Measurements from ENCODE around the gene HEPHL1. TPM values are rescaled to one million over a fixed set of nuclear protein-coding genes. Genes with fewer than 3 reads are reported as not detected.
"Not testable (repeated sequence)": the region's sequence is repeated elsewhere in the genome, so short reads cannot be mapped to it uniquely, and the experiment has no call there.

Gene HEPHL1
- total RNA-seq, 4 donors from 2014 or later: under 0.01 to 103 (median 6.6) TPM

DNA sequence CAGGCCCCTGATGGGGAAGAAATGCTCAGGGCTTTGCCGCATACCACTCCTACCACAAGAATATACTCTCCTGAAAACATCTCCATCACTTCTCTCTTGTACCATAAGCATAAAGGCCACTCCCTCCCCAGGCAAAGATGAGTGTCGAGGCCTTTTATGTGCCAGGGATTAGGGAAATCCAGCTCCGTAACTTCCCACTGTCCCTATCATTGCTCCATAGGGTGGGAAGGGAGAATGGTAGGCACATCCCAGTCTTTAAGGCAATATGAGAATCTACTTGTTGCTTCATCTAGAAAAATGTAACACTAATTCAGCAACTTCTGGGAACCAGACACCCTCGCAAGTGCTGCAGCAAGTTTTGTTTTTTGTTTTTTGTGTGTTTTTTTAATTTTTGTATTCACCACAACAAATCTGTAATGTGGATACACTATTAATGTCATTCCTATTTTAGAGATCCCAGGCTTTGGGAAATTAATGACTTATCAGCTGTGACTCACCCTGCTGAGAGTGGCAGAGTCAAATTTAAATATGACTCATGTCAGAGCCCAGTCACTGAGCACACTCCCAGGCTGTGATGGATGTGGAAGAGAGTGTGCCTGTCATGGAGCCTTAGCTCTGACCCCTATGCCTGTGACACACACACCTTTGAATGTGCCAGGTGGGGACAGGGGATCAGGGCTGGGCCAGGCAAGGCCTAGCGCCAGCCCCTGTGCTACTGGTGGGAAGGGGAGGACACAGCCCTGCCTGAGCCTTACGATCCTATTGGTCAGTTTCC, 130.9 kb downstream of the HEPHL1 start:
- no peaks in the 10 kb centered on the region for H3K9me3 ChIP-seq
- 49 to 55% methylated on average over 4 to 6 of the region's 6 CpGs for WGBS, 2 donors
- H3K27me3 ChIP-seq: no peaks in the 10 kb centered on the region
- H3K27ac ChIP-seq: peak overlapping the region in 3 of 4 donors; percentile 1 to 56 (median 44)
- H3K36me3 ChIP-seq: no peaks in the 10 kb centered on the region
- H3K4me3 ChIP-seq: no peak overlapping the region
- peaks cover 15 to 80% (median 38%) of the 10 kb centered on the region in 3 donors for H3K4me1 ChIP-seq
- DNase-seq: no peak
- intact Hi-C loops (cut with DNase I): no loop called here
- TF ChIP-seq POLR2A (IDR thresholded peaks at IDR 0.05) (no peak), CTCF (IDR thresholded peaks at IDR 0.05) (no peak)

DNA sequence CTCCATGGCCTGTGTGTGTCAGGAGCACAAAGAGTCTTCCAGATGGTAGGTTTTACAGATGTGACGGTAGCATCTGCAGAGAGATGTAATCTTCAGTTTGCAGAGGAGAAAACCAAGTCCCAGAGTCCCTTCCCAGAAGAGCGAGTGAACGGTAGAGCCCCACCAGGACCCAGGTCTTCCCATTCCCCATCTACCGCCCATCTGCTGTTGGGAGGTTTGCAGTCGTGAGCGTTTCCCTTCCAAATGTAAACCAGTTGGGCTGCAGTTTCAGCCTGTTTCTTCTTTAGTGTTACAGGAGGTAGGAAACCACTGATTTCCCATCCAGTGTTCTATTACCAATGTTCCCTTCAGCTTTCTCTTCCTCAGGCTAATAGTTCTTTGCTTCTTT, 131.5 kb downstream of the HEPHL1 start:
- intact Hi-C loops (cut with DNase I): no loop called here

GRCh38 chr11:94153320-94153719, 132.2 kb downstream of the HEPHL1 start:
- intact Hi-C loops (cut with DNase I): no loop called here
- no peaks in the 10 kb centered on the region for H3K9me3 ChIP-seq
- no peak for DNase-seq
- no peak overlapping the region for H3K4me3 ChIP-seq
- peaks cover 15 to 71% (median 38%) of the 10 kb centered on the region in 3 donors for H3K4me1 ChIP-seq
- no peaks in the 10 kb centered on the region for H3K36me3 ChIP-seq
- H3K27ac ChIP-seq: no peak overlapping the region
- H3K27me3 ChIP-seq: no peaks in the 10 kb centered on the region
- 80 to 88% methylated on average over 3 of the region's 3 CpGs for WGBS, 2 donors
- TF ChIP-seq CTCF (IDR thresholded peaks at IDR 0.05) (no peak), POLR2A (IDR thresholded peaks at IDR 0.05) (no peak)

More for the DNA sequence above, 131.5 kb downstream of the HEPHL1 start:
- DNase-seq: no peak
- H3K36me3 ChIP-seq: no peaks in the 10 kb centered on the region
- no peaks in the 10 kb centered on the region for H3K27me3 ChIP-seq
- H3K4me3 ChIP-seq: no peak overlapping the region
- H3K4me1 ChIP-seq: peaks cover 15 to 78% (median 38%) of the 10 kb centered on the region in 3 donors
- TF ChIP-seq POLR2A (IDR thresholded peaks at IDR 0.05): no peak
- no peak for TF ChIP-seq CTCF (IDR thresholded peaks at IDR 0.05)
- no peaks in the 10 kb centered on the region for H3K9me3 ChIP-seq
- WGBS, 2 donors: 57 to 71% methylated on average over 6 of the region's 6 CpGs
- H3K27ac ChIP-seq: peak overlapping the region in 2 of 4 donors; percentile 44 to 56

DNA sequence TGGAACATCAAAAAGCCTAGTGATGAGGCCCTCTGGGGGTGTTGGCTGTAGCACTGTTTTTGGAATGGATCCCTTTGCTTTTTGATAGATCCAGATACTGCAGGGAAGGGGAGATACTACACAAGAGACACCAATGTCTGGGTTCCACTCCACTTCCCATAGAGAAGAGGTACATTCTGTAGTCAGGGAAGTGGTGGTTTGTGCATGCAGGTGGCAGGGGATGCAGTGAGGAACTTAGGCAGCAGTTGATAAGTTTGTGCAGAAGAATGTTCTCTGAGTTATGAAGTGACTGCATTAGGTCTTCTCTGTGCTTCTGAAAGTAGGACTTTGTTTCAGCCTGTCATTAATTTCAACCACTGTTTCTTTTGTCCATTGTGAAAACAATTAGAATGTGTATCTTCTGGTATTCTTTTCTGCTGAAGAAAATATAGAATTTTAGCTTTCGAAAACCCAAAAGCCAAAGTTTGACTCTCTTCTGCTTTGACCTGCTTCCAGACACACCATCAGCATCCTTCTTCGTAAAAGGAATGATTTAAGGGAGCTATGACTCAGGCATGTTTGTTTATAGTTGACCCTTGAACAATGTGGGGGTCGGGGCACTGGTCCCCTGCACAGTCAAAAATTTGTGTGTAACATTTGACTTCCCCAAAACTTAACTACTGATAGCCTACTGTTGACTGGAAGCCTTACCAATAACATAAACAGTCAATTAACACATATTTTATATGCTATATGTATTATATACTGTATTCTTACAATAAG, 133.1 kb downstream of the HEPHL1 start:
- intact Hi-C loops (cut with DNase I): no loop called here
- no peaks in the 10 kb centered on the region for H3K9me3 ChIP-seq
- H3K36me3 ChIP-seq: no peaks in the 10 kb centered on the region
- H3K27me3 ChIP-seq: no peaks in the 10 kb centered on the region
- no peak for DNase-seq
- TF ChIP-seq POLR2A (IDR thresholded peaks at IDR 0.05) (no peak), CTCF (IDR thresholded peaks at IDR 0.05) (no peak)
- H3K4me3 ChIP-seq: no peak overlapping the region
- WGBS, 2 donors: 56 to 74% methylated on average over 3 of the region's 3 CpGs
- H3K27ac ChIP-seq: no peak overlapping the region
- H3K4me1 ChIP-seq: peaks cover 15 to 63% (median 33%) of the 10 kb centered on the region in 3 donors

- H3K27ac ChIP-seq; H3K36me3 ChIP-seq; H3K9me3 ChIP-seq; DNase-seq; H3K27me3 ChIP-seq; H3K4me3 ChIP-seq; intact Hi-C loops (cut with DNase I): not testable (repeated sequence)
- peaks cover 0 to 32% (median 5%) of the 10 kb centered on the region in 3 donors for H3K4me1 ChIP-seq
- 73 to 96% methylated on average over 3 of the region's 3 CpGs for WGBS, 2 donors
Measured at GRCh38 chr11:94157339-94157738, 136.2 kb downstream of the HEPHL1 start.

Small RNA genes within 50 kb of the gene (small RNA-seq; reads per million reads assigned to genes)
- 0 reads per million in 4 donors for gene AP002795.1

Other genes starting within 250 kb of the HEPHL1 start
- 10 to 100 TPM; 11.3 to 25.9 (median 17.1) TPM for gene MED17, start 237.1 kb upstream of the HEPHL1 start, total RNA-seq
- under 1 TPM in 2 of 4 donors, not detected in 2; 0.19 to 0.38 TPM for gene VSTM5, start 170.7 kb upstream of the HEPHL1 start, total RNA-seq
- gene PANX1, start 107.5 kb downstream of the HEPHL1 start, total RNA-seq: 10 to 100 TPM in 3 of 4 donors, 1 to 10 TPM in 1; 8.4 to 36.2 (median 17.4) TPM